HEK293 (cell line): ENCODE data around the gene ZDHHC13.

Source experiments
- KLF10 ChIP-seq: fragments of 450-650 bp; IDR thresholded peaks from 2 replicates; pipeline ENCODE4 v1.5.1; 2018; ENCODE audit warnings: missing biosample characterization, mild to moderate bottlenecking, missing genetic modification characterization
- REPIN1 ChIP-seq: fragments of 450-650 bp; formaldehyde crosslinking; IDR thresholded peaks from 2 replicates; pipeline ENCODE4 v1.5.1; 2017; ENCODE audit warnings: missing biosample characterization, missing genetic modification characterization, low read depth
- ZNF302 ChIP-seq: fragments of 450-650 bp; formaldehyde crosslinking; IDR thresholded peaks from 2 replicates; pipeline ENCODE4 v1.5.1; 2016; ENCODE audit warnings: missing biosample characterization, missing genetic modification characterization, low read depth
- ZNF623 ChIP-seq: fragments of 450-650 bp; formaldehyde crosslinking; IDR thresholded peaks from 2 replicates; pipeline ENCODE4 v1.5.1; 2016; ENCODE audit warnings: missing biosample characterization, missing genetic modification characterization
- TF ChIP-seq, protein P1 (sequence below): fragments of 450-650 bp; formaldehyde crosslinking; IDR thresholded peaks from 2 replicates; pipeline ENCODE4 v1.5.1; 2016; ENCODE audit warnings: missing biosample characterization, missing genetic modification characterization
- TF ChIP-seq, protein P2 (sequence below): fragments of 450-650 bp; formaldehyde crosslinking; optimal IDR thresholded peaks from 2 replicates; pipeline ENCODE3; 2016; ENCODE audit warnings: missing biosample characterization, mild to moderate bottlenecking, missing genetic modification characterization

DNA sequence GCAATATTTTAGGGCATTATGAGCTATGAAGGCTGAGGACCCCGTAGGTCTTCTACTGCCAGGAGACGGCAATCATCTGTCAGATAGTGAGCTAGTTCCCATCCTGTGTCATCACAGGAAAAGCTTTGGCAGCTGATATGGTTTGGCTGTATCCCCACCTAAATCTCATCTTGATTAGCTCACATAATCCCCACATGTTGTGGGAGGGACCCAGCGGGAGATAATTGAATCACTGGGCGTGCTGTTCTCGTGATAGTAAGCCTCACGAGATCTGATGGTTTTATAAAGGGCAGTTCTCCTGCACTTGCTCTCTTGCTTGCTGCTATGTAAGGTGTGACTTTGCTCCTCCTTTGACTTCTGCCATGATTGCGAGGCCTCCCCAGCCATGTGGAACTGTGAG lies 66.7 kb downstream of the ZDHHC13 start:
- TF ChIP-seq, protein P1, sequence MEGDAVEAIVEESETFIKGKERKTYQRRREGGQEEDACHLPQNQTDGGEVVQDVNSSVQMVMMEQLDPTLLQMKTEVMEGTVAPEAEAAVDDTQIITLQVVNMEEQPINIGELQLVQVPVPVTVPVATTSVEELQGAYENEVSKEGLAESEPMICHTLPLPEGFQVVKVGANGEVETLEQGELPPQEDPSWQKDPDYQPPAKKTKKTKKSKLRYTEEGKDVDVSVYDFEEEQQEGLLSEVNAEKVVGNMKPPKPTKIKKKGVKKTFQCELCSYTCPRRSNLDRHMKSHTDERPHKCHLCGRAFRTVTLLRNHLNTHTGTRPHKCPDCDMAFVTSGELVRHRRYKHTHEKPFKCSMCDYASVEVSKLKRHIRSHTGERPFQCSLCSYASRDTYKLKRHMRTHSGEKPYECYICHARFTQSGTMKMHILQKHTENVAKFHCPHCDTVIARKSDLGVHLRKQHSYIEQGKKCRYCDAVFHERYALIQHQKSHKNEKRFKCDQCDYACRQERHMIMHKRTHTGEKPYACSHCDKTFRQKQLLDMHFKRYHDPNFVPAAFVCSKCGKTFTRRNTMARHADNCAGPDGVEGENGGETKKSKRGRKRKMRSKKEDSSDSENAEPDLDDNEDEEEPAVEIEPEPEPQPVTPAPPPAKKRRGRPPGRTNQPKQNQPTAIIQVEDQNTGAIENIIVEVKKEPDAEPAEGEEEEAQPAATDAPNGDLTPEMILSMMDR (tag by site-specific recombination): no peak
- TF ChIP-seq, protein P2, sequence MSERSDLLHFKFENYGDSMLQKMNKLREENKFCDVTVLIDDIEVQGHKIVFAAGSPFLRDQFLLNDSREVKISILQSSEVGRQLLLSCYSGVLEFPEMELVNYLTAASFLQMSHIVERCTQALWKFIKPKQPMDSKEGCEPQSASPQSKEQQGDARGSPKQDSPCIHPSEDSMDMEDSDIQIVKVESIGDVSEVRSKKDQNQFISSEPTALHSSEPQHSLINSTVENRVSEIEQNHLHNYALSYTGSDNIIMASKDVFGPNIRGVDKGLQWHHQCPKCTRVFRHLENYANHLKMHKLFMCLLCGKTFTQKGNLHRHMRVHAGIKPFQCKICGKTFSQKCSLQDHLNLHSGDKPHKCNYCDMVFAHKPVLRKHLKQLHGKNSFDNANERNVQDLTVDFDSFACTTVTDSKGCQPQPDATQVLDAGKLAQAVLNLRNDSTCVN (tag by site-specific recombination): no peak
- TF ChIP-seq REPIN1: no peak
- no peak for TF ChIP-seq ZNF623 (tag by site-specific recombination)
- no peak for TF ChIP-seq ZNF302 (tag by site-specific recombination)
- TF ChIP-seq KLF10 (tag by site-specific recombination): no peak
